ENCODE data around the gene MBOAT2.
A peak's percentile ranks its signal among the peaks of the same experiment; 100 is the strongest.

Gene MBOAT2

DNA sequence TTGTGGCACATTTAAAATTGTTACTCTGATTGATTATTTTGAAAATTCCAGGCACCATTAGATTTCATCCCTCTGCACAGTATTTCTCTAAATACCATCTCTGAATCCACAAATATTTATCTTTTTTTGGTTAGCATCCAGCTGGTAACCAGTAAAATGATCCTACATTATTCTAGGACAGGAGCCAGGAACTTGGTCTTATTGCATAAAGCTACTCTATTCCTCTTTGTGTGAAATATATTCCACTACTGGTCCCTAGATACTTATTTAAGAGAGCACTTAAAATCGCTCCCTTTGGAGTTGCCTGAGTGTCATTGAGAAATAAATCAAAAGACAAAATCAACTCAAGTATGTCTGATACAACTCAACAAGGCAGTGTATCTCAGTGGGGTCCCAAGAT, 7.4 kb upstream of the MBOAT2 start:
- Histone ChIP-seq H3K14ac (ENCODE audit: low read length) (no peak overlapping the region), H3K9ac (ENCODE audit: low read length) (no peak overlapping the region), H3K4ac (ENCODE audit: low read depth, low read length) (no peak overlapping the region), H4K12ac (ENCODE audit: low read depth, low read length) (no peak overlapping the region), H4K8ac (ENCODE audit: low read depth, low read length) (no peak overlapping the region), H2BK5ac (ENCODE audit: low read depth, low read length, poor library complexity) (no peak overlapping the region), H3K4me1 (ENCODE audit: control insufficient read depth in 1 of 2, insufficient read depth in 2 of 2, low read length in 2 of 2) (peaks cover 0 to 3% of the 10 kb centered on the region in 2 experiments), H3K79me1 (ENCODE audit: low read length) (no peaks in the 10 kb centered on the region), H3K18ac (ENCODE audit: low read length) (no peak overlapping the region), H2AFZ (ENCODE audit: insufficient read depth, low read length, poor library complexity) (no peak overlapping the region), H3K79me2 (ENCODE audit: control insufficient read depth, insufficient read depth, low read length, poor library complexity) (no peaks in the 10 kb centered on the region), H3K27ac (ENCODE audit: low read depth, low read length) (no peak overlapping the region), H3K4me2 (ENCODE audit: low read length) (no peak overlapping the region), H3K9me3 (ENCODE audit: insufficient read depth, low read depth, low read length) (no peaks in the 10 kb centered on the region), H3K27me3 (ENCODE audit: insufficient read depth, low read length) (no peaks in the 10 kb centered on the region), H3K36me3 (ENCODE audit: control insufficient read depth in 1 of 2, insufficient read depth in 2 of 2, low read length in 2 of 2) (no peaks in the 10 kb centered on the region), H2BK120ac (ENCODE audit: insufficient read depth, low read length, poor library complexity) (no peak overlapping the region), H2BK12ac (ENCODE audit: low read length) (no peak overlapping the region), H3K23ac (ENCODE audit: low read length) (no peak overlapping the region), H4K91ac (ENCODE audit: low read depth, low read length) (no peak overlapping the region), H2AK5ac (ENCODE audit: low read length) (no peak overlapping the region), H3K4me3 (ENCODE audit: low read depth, low read length) (no peak overlapping the region)
- DNase-seq, result no peak
- WGBS (ENCODE audit: extremely low coverage, insufficient coverage, insufficient read length), result no CpG with 5 or more reads among the region's 1 CpG

DNA sequence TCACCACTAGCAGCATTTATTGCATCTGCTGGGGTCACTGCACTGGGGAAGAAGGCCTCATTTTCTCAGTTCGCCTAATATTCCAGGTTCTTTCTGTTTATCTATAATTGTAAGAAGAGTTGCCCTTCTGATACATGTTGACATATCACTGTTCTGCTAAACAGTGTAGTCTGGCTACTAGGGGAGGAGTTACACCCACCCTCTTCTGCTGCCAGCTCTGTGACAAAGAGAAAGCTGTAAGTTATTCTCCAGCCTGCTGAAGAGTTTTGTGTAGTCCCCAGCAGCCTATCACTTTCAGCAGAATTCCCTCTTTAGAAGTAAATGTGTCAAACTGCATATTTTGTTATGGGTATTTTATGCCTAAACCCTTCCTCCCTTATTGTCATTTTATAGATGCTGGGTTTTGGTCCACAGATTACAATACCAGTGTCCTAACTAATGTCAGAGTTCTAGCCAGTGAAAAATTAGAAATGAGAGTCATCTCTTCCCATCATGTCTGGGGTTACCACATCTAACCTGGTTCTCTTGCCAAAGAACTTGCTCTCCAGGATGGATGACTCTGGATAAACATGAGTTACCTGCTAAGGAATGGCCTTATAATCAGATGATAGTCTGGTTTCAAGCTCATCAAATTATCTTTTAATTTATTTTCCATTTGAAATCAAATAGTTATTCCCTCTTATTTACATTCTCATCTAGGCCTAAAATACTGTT, 5.6 kb upstream of the MBOAT2 start:
- H3K14ac ChIP-seq (ENCODE audit: low read length), result no peak overlapping the region
- no peak overlapping the region for H4K12ac ChIP-seq (ENCODE audit: low read depth, low read length)
- no peak overlapping the region for H3K23ac ChIP-seq (ENCODE audit: low read length)
- no peak overlapping the region for H3K27ac ChIP-seq (ENCODE audit: low read depth, low read length)
- DNase-seq, result no peak
- WGBS (ENCODE audit: extremely low coverage, insufficient coverage, insufficient read length), result no CpG with 5 or more reads among the region's 1 CpG
- H3K4me1 ChIP-seq (ENCODE audit: control insufficient read depth in 1 of 2, insufficient read depth in 2 of 2, low read length in 2 of 2), result peaks cover 0 to 7% of the 10 kb centered on the region in 2 experiments
- no peak overlapping the region for H2AFZ ChIP-seq (ENCODE audit: insufficient read depth, low read length, poor library complexity)
- H4K91ac ChIP-seq (ENCODE audit: low read depth, low read length), result no peak overlapping the region
- peaks cover 4% of the 10 kb centered on the region for H3K79me1 ChIP-seq (ENCODE audit: low read length)
- no peak overlapping the region for H3K4me3 ChIP-seq (ENCODE audit: low read depth, low read length)
- peaks cover 1% of the 10 kb centered on the region for H3K79me2 ChIP-seq (ENCODE audit: control insufficient read depth, insufficient read depth, low read length, poor library complexity)
- H2AK5ac ChIP-seq (ENCODE audit: low read length), result no peak overlapping the region
- no peaks in the 10 kb centered on the region for H3K9me3 ChIP-seq (ENCODE audit: insufficient read depth, low read depth, low read length)
- no peak overlapping the region for H3K4me2 ChIP-seq (ENCODE audit: low read length)
- H2BK5ac ChIP-seq (ENCODE audit: low read depth, low read length, poor library complexity), result no peak overlapping the region
- no peaks in the 10 kb centered on the region for H3K27me3 ChIP-seq (ENCODE audit: insufficient read depth, low read length)
- H3K4ac ChIP-seq (ENCODE audit: low read depth, low read length), result no peak overlapping the region
- no peak overlapping the region for H4K8ac ChIP-seq (ENCODE audit: low read depth, low read length)
- H3K9ac ChIP-seq (ENCODE audit: low read length), result no peak overlapping the region
- H3K18ac ChIP-seq (ENCODE audit: low read length), result no peak overlapping the region
- no peak overlapping the region for H2BK120ac ChIP-seq (ENCODE audit: insufficient read depth, low read length, poor library complexity)
- no peaks in the 10 kb centered on the region for H3K36me3 ChIP-seq (ENCODE audit: control insufficient read depth in 1 of 2, insufficient read depth in 2 of 2, low read length in 2 of 2)
- H2BK12ac ChIP-seq (ENCODE audit: low read length), result no peak overlapping the region

DNA sequence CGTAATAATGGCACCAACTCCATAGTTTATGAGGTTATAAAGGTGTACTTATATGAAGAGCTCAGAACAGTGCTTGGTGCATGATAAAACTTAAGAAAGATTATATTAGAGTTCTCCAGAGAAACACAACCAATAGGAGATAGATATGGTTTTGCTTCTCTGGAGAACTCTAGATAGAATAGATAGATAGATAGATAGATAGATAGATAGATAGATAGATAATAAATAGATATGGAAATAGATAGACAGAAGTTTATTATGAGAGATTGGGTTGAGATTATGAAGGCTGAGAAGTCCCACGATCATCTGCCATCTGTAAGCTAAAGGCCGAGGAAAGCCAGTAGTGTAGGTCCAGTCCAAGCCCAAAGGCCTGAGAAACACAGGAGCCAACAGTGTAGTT, 2.9 kb upstream of the MBOAT2 start:
- Histone ChIP-seq H3K79me2 (ENCODE audit: control insufficient read depth, insufficient read depth, low read length, poor library complexity) (peaks cover 7% of the 10 kb centered on the region), H3K4me2 (ENCODE audit: low read length) (no peak overlapping the region), H3K9ac (ENCODE audit: low read length) (no peak overlapping the region), H2BK5ac (ENCODE audit: low read depth, low read length, poor library complexity) (no peak overlapping the region), H4K12ac (ENCODE audit: low read depth, low read length) (no peak overlapping the region), H3K14ac (ENCODE audit: low read length) (no peak overlapping the region), H3K79me1 (ENCODE audit: low read length) (peaks cover 8% of the 10 kb centered on the region), H2AFZ (ENCODE audit: insufficient read depth, low read length, poor library complexity) (no peak overlapping the region), H3K23ac (ENCODE audit: low read length) (peak overlapping the region; percentile 58), H4K8ac (ENCODE audit: low read depth, low read length) (no peak overlapping the region), H3K9me3 (ENCODE audit: insufficient read depth, low read depth, low read length) (no peaks in the 10 kb centered on the region), H3K27ac (ENCODE audit: low read depth, low read length) (no peak overlapping the region), H2AK5ac (ENCODE audit: low read length) (no peak overlapping the region), H2BK120ac (ENCODE audit: insufficient read depth, low read length, poor library complexity) (no peak overlapping the region), H4K91ac (ENCODE audit: low read depth, low read length) (no peak overlapping the region), H3K4me3 (ENCODE audit: low read depth, low read length) (no peak overlapping the region), H2BK12ac (ENCODE audit: low read length) (no peak overlapping the region), H3K4ac (ENCODE audit: low read depth, low read length) (no peak overlapping the region), H3K4me1 (ENCODE audit: control insufficient read depth in 1 of 2, insufficient read depth in 2 of 2, low read length in 2 of 2) (peaks cover 0 to 9% of the 10 kb centered on the region in 2 experiments), H3K27me3 (ENCODE audit: insufficient read depth, low read length) (no peaks in the 10 kb centered on the region), H3K18ac (ENCODE audit: low read length) (no peak overlapping the region), H3K36me3 (ENCODE audit: control insufficient read depth in 1 of 2, insufficient read depth in 2 of 2, low read length in 2 of 2) (no peaks in the 10 kb centered on the region)
- WGBS (ENCODE audit: extremely low coverage, insufficient coverage, insufficient read length), result no CpG with 5 or more reads among the region's 3 CpGs
- DNase-seq, result no peak

DNA sequence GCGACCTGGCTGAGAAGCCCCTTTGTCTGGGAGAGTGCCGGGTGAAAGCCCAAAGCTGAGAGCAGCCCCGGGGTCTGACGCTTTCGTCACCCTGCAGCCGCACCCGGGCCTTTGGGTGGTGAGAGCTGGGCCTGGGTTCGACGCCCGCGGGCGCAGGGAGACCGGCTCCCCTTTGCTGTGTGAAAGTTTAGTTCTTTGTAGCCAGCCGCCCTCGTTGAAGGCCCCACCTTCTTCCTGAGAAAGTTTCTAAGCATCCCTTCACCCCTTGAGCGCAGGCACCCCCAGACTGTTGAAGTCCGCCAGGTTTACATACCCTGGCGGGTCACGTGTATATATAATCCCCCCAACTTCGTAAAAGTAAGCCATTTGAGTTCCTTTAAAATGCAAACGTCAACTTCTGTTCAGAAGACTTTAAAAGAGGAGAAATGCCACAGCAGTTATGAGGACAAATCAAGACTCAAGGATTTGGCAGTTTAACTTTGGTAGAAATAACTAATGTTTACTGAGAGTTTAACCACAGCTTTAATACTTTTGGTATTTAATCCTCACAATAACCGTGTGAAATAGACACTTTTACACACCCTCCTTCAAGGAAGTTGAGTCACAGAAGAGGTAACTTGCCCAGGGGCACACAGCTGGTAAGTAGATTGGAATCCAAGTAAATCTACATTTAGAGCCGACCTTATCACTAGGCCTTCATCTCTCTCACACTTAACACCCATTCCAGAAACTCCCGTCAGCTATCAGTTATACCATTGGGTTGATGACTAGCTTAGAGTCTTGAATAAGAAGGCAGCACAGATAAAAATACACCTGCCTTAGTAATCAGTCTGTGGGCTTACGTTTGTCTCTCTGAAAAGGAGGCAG, 1.1 kb upstream of the MBOAT2 start:
- Histone ChIP-seq H3K18ac (ENCODE audit: low read length) (peak overlapping the region; percentile 71), H3K27me3 (ENCODE audit: insufficient read depth, low read length) (no peaks in the 10 kb centered on the region), H2AFZ (ENCODE audit: insufficient read depth, low read length, poor library complexity) (peak overlapping the region; percentile 83), H3K9ac (ENCODE audit: low read length) (peak overlapping the region; percentile 66), H3K36me3 (ENCODE audit: control insufficient read depth in 1 of 2, insufficient read depth in 2 of 2, low read length in 2 of 2) (no peaks in the 10 kb centered on the region), H3K14ac (ENCODE audit: low read length) (peak overlapping the region; percentile 78), H3K9me3 (ENCODE audit: insufficient read depth, low read depth, low read length) (no peaks in the 10 kb centered on the region), H4K8ac (ENCODE audit: low read depth, low read length) (peak overlapping the region; percentile 91), H2BK12ac (ENCODE audit: low read length) (no peak overlapping the region), H4K91ac (ENCODE audit: low read depth, low read length) (peak overlapping the region; percentile 97), H2AK5ac (ENCODE audit: low read length) (no peak overlapping the region), H2BK5ac (ENCODE audit: low read depth, low read length, poor library complexity) (peak overlapping the region; percentile 93), H4K12ac (ENCODE audit: low read depth, low read length) (peak overlapping the region; percentile 90), H3K4me2 (ENCODE audit: low read length) (peak overlapping the region; percentile 79), H3K23ac (ENCODE audit: low read length) (no peak overlapping the region), H3K79me2 (ENCODE audit: control insufficient read depth, insufficient read depth, low read length, poor library complexity) (peaks cover 7% of the 10 kb centered on the region), H2BK120ac (ENCODE audit: insufficient read depth, low read length, poor library complexity) (peak overlapping the region; percentile 93), H3K79me1 (ENCODE audit: low read length) (peaks cover 8% of the 10 kb centered on the region), H3K4me1 (ENCODE audit: control insufficient read depth in 1 of 2, insufficient read depth in 2 of 2, low read length in 2 of 2) (peaks cover 0 to 9% of the 10 kb centered on the region in 2 experiments), H3K27ac (ENCODE audit: low read depth, low read length) (peak overlapping the region; percentile 92), H3K4ac (ENCODE audit: low read depth, low read length) (peak overlapping the region; percentile 23), H3K4me3 (ENCODE audit: low read depth, low read length) (peak overlapping the region; percentile 80)
- WGBS (ENCODE audit: extremely low coverage, insufficient coverage, insufficient read length), result no CpG with 5 or more reads among the region's 25 CpGs
- DNase-seq, result peak; percentile 95 to 98
